ENCODE data around the gene OR2T5.
"Not testable (repeated sequence)": the region's sequence is repeated elsewhere in the genome, so short reads cannot be mapped to it uniquely, and the experiment has no call there.

OR2T5 gene

GRCh38 chr1:248500305-248501035 lies 12.1 kb downstream of the OR2T5 start:
- not testable (repeated sequence) for ATAC-seq

GRCh38 chr1:248507773-248508172 lies 19.4 kb downstream of the OR2T5 start, which contains the start of gene OR2G6:
TSS of gene OR2G6 (plus strand) at chr1:248508073. CDS start at chr1:248521647, 13,574 bp downstream.
- ATAC-seq: not testable (repeated sequence)

GRCh38 chr1:248510217-248510616 lies 21.8 kb downstream of the OR2T5 start:
- ATAC-seq: not testable (repeated sequence)

- ATAC-seq: no peak
- TF ChIP-seq ZFP3 (CRISPR knock-in tag; IDR thresholded peaks at IDR 0.05) (no peak), BACH2 (CRISPR knock-in tag; IDR thresholded peaks at IDR 0.05; ENCODE audit: borderline replicate concordance) (no peak), PATZ1 (CRISPR knock-in tag; IDR thresholded peaks at IDR 0.05; ENCODE audit: borderline replicate concordance) (no peak), TOX (CRISPR knock-in tag; IDR thresholded peaks at IDR 0.05; ENCODE audit: borderline replicate concordance) (no peak), CSDC2 (CRISPR knock-in tag; IDR thresholded peaks at IDR 0.05) (no peak), ZNF8 (CRISPR knock-in tag; IDR thresholded peaks at IDR 0.05) (no peak)
Measured at GRCh38 chr1:248521856-248522255, 33.5 kb downstream of the OR2T5 start.

- not testable (repeated sequence) for ATAC-seq
Measured at GRCh38 chr1:248537449-248537848, 49.1 kb downstream of the OR2T5 start.
